Ectodermal cell (in vitro differentiated cells): Measurements from ENCODE around the gene SEMA4F.

Source experiments
- H3K27ac ChIP-seq: 2 replicates; pipeline ENCODE4 v1.7.0; 2013; ENCODE audit warnings: mild to moderate bottlenecking, low read depth, low read length; ENCODE audit not compliant: insufficient read depth, poor library complexity, severe bottlenecking
- H3K27me3 ChIP-seq: 2 replicates; pipeline ENCODE4 v1.7.0; 2013; ENCODE audit warnings: mild to moderate bottlenecking, low read length; ENCODE audit not compliant: insufficient read depth, control insufficient read depth, poor library complexity, severe bottlenecking
- H3K36me3 ChIP-seq: one replicate; pipeline ENCODE4 v1.7.0; 2013; ENCODE audit warnings: low read length; ENCODE audit not compliant: control insufficient read depth, insufficient read depth
- H3K4me1 ChIP-seq: one replicate; pipeline ENCODE4 v1.7.0; 2013; ENCODE audit warnings: low read length; ENCODE audit not compliant: control insufficient read depth, insufficient read depth
- H3K4me3 ChIP-seq: 2 replicates; pipeline ENCODE4 v1.7.0; 2013; ENCODE audit warnings: low read depth, low read length, control low read depth; ENCODE audit not compliant: insufficient read depth
- H3K9me3 ChIP-seq: 2 replicates; pipeline ENCODE4 v1.7.0; 2013; ENCODE audit warnings: mild to moderate bottlenecking, low read length, moderate library complexity; ENCODE audit not compliant: control insufficient read depth
- WGBS, 2 experiments: methylation state at CpG; one replicate each; pipeline ENCODE4 v1.1.7; 2013; ENCODE audit warnings: missing lambda C conversion rate in 2 of 2; 5-methylcytosine and 5-hydroxymethylcytosine counted together

The SEMA4F gene

DNA sequence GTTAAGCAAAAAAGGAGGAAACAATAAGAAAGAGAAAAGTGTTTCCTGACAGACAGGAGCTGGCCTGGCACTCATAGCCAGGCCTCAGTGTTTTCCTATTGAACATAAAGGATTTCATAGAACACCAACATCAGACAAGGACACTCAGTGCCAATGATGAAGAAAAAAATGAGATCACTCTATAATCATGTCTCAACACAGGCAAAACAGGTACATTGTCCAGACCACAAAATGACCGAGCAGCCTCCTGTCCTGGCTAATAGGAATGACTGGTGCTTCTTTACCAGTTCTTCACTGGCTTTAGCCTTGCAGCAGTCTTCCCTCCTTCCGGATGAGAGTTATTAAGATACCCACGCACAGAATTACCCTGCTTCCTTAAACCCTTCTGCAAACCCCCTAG is 35.6 kb downstream of the SEMA4F start:
- Histone ChIP-seq H3K27me3 (no peaks in the 10 kb centered on the region), H3K9me3 (no peaks in the 10 kb centered on the region), H3K36me3 (no peaks in the 10 kb centered on the region), H3K27ac (no peak overlapping the region), H3K4me3 (no peak overlapping the region), H3K4me1 (no peaks in the 10 kb centered on the region)
- 82 to 84% methylated on average over 3 of the region's 3 CpGs for WGBS, 2 experiments

DNA sequence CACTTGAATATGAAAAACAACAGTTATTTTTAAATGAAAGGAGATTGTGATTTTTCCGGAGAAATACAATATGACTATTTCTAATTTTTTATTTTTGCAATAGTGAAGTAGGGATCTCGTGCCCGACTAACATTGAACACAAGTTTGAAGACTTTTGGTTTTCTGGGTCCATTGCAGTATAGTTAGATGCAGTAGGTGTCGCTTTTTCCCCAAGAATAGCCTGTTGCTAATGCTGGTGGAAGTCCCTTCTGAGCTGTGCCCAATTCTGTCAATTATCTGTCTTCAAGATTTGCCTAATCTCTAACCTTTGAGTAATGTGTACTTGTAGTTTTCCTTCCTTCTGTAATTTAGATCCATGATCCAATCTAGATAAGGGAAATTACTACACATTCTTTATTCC is 36.5 kb downstream of the SEMA4F start:
- whole genome bisulfite sequencing, 2 experiments, result 37 to 41% methylated on average over 4 of the region's 4 CpGs
- H3K4me3 ChIP-seq, result no peak overlapping the region
- H3K36me3 ChIP-seq, result no peaks in the 10 kb centered on the region
- H3K4me1 ChIP-seq, result no peaks in the 10 kb centered on the region
- no peaks in the 10 kb centered on the region for H3K9me3 ChIP-seq
- no peak overlapping the region for H3K27ac ChIP-seq
- H3K27me3 ChIP-seq, result no peaks in the 10 kb centered on the region

DNA sequence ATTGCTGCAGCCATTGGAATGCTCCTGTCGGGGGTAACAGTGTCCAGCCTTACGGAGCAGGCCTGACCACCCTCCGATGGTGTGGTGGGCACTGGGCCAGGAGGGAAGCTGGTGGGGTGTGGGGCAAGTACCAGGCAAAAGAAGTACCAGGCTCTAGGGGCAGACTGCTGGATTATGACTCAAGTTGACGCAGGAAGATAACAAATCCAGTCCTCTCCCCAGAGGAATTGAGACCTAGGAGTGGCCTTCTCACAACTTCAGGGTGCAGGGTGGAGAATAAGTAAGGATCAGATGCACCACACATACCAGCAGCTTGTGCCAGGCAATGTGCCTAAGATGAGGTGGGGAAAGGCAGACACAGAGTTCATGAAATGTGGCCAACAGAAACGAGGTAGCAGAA is 37.9 kb downstream of the SEMA4F start:
- Histone ChIP-seq H3K36me3 (no peaks in the 10 kb centered on the region), H3K27me3 (no peaks in the 10 kb centered on the region)
- 93 to 94% methylated on average over 5 of the region's 5 CpGs for WGBS, 2 experiments

DNA sequence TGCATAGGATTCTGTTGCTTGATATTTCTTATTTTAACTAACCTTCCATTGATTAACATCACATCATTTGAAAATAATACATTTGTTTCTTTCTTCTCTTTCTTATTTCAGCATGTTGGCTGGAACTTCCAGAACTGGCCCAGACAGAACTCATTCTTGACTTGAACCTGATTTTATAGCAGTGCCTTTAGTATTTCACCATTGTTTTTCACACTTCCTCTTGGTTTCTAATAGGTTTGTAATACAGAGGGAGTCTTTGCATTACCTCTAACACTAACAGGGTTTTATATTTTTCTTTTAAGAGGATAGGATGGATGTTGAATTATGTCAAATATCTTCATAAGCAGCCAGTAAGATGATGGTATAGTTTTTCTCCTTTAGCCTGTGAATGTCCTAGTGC is 39.2 kb downstream of the SEMA4F start:
- Histone ChIP-seq H3K36me3 (no peaks in the 10 kb centered on the region), H3K4me1 (no peaks in the 10 kb centered on the region), H3K4me3 (no peak overlapping the region), H3K27me3 (no peaks in the 10 kb centered on the region), H3K27ac (no peak overlapping the region), H3K9me3 (no peaks in the 10 kb centered on the region)

More for the DNA sequence above, 37.9 kb downstream of the SEMA4F start:
- Histone ChIP-seq H3K4me1 (no peaks in the 10 kb centered on the region), H3K27ac (no peak overlapping the region), H3K9me3 (no peaks in the 10 kb centered on the region), H3K4me3 (no peak overlapping the region)

DNA sequence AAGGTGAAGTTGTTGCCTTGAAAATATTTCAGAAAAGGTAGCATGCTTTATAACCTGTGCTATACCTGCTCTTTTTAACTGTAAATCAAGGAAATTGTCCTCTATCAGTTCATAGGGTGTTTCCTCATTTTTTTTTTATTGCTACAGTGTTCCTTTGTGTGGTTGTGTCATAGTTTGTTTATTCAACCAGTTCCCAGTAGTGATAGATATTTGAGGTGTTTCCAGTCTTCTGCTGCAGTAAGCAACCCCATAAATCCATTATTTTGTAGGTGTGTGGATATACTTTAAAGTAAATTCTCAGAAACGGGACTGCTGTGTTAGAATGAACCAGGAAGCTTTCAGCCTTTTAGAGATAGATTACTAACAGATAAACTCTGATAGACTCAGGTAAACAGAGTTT is 39.6 kb downstream of the SEMA4F start:
- 94% methylated on average over 1 of the region's 1 CpG; no CpG with 5 or more reads in 1 of the 2 experiments for WGBS, 2 experiments
- Histone ChIP-seq H3K4me3 (no peak overlapping the region), H3K9me3 (no peaks in the 10 kb centered on the region), H3K27ac (no peak overlapping the region), H3K36me3 (no peaks in the 10 kb centered on the region), H3K4me1 (no peaks in the 10 kb centered on the region), H3K27me3 (no peaks in the 10 kb centered on the region)

DNA sequence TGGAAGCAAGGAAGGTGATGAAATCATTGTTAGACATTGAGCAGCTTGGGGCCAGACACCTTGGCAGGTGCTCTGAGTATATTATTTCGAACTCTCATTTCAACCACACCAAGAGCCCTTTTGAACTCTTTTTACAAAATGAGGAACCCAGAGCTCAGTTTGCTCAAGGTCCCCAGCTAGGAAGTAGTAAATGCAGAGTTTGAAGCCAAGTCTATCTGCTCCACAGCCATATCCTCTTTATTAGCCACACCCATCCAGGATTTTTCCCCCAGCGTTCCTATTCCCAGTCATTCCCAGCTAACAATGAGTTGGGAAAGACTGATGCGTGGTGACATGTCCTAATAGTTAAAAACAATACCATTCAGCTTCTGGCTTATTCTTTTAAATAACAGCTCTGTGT is 40.2 kb downstream of the SEMA4F start:
- Histone ChIP-seq H3K4me1 (no peaks in the 10 kb centered on the region), H3K36me3 (no peaks in the 10 kb centered on the region), H3K9me3 (no peaks in the 10 kb centered on the region), H3K27ac (no peak overlapping the region), H3K27me3 (no peaks in the 10 kb centered on the region), H3K4me3 (no peak overlapping the region)
- 83 to 84% methylated on average over 3 of the region's 3 CpGs for WGBS, 2 experiments

DNA sequence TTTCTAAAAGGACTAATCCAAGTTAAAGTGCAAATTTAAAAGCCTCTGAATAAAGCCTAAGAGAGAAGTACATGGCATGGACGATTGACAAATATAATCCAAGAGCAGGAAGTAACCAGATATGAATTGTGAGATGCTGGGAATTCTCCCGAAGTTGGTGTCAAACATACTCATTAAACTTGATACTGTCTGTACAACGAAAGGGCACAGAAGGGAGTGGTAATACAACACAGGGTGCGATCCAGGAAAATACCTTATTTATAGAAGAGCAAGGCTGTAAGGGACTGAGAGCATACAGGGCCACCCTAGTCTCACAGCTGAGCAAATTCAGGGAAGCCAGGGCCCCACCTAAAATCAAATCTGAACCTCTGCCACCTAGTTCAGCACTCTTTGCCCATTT is 41.6 kb downstream of the SEMA4F start:
- Histone ChIP-seq H3K9me3 (no peaks in the 10 kb centered on the region), H3K27ac (no peak overlapping the region), H3K27me3 (no peaks in the 10 kb centered on the region), H3K4me3 (no peak overlapping the region), H3K4me1 (no peaks in the 10 kb centered on the region), H3K36me3 (no peaks in the 10 kb centered on the region)
- WGBS, 2 experiments, result 90 to 93% methylated on average over 4 of the region's 4 CpGs

DNA sequence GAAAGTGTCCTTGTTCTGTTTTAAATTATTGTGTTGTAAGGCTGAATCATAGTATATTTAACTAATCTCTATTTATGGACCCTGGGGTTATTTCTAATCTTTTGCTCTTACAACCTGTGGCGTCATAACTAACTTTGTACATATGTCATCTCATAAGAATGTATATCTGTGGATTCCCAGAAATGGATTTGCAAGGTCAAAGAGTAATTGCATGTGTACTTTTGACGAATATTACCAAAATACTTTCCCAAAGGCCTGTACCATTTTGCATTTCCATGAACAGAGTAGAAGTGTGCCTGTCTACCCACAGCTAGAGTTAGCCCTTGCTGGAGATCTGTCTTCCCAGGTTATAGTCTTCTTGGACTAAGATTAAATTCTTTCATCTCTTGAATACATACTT is 42.8 kb downstream of the SEMA4F start:
- no peaks in the 10 kb centered on the region for H3K4me1 ChIP-seq
- H3K27me3 ChIP-seq, result no peaks in the 10 kb centered on the region
- no peak overlapping the region for H3K4me3 ChIP-seq
- H3K36me3 ChIP-seq, result no peaks in the 10 kb centered on the region
- no peak overlapping the region for H3K27ac ChIP-seq
- 93% methylated on average over 1 to 2 of the region's 2 CpGs for WGBS, 2 experiments
- H3K9me3 ChIP-seq, result no peaks in the 10 kb centered on the region

DNA sequence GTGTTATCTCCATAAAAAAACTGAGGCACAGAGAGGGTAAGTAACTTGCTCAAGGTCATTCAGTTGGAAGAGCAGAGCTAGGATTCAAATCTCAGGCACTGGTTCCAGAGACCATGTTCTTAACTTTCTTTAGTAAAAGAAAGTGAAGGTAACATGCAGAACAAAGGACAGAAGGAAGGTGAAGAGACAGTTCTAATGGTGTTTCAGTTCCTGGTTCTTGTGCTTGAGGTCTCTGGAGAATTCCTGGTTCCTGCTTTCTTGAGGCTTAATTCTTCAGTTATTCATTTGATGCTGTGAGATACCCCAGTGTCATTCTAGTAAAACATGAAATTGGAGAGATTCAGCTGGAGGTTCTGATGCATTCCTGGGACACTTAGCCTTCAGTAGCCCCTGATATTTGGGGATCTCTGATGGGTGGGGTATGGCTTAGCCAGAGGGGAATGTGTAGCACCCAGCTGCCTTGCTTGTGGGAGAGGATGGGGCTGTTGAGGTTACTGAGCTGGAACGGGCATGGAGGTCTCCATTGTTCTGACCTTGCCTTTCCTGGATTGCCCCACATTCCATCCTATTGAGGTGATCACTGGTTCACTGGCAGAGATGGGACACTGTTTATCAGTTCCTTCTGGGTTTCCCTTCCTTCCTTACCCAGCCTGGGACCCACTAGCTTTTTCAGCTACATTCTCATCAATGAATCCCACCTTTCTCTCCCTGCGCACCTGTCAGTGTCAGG is 46.8 kb downstream of the SEMA4F start:
- no peaks in the 10 kb centered on the region for H3K9me3 ChIP-seq
- H3K27me3 ChIP-seq, result no peaks in the 10 kb centered on the region
- 86 to 90% methylated on average over 2 of the region's 2 CpGs for WGBS, 2 experiments
- no peak overlapping the region for H3K4me3 ChIP-seq
- H3K4me1 ChIP-seq, result no peaks in the 10 kb centered on the region
- H3K27ac ChIP-seq, result no peak overlapping the region
- H3K36me3 ChIP-seq, result no peaks in the 10 kb centered on the region

DNA sequence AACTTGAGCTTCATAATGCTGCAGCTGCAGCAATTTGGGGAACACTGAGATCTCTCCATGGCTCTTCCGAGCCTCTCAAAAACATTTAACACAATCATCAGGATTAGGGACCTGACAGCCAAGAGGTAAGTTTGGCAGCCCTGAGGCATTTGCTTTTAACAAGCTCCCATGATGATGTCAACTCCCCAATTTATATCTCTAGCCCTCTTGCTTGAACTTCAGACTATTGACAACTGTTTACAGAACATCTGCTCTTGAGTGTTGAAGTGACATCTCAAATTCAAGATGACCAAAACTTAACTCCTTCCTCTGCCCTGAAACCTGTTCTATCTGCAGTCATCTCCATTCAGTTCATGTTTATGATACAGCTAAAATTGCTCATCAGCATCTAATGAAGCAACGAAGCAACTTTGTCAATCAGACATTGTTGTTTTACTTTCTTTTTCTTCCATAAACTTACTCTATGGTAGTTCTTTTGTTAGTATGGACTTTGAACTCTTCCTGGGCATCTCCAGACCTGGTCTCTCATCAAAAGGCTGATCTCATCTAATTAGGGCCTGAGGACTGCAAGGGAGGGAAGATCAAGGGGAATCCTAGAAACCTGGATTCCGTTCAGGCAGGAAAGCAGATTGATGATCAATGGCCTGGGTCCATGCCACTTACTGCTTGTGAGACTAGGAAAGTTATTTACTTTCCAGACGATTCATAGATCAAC is 48.1 kb downstream of the SEMA4F start:
- 94 to 96% methylated on average over 4 of the region's 4 CpGs for WGBS, 2 experiments
- no peaks in the 10 kb centered on the region for H3K9me3 ChIP-seq
- H3K4me1 ChIP-seq, result no peaks in the 10 kb centered on the region
- H3K27ac ChIP-seq, result no peak overlapping the region
- H3K4me3 ChIP-seq, result no peak overlapping the region
- no peaks in the 10 kb centered on the region for H3K27me3 ChIP-seq
- H3K36me3 ChIP-seq, result no peaks in the 10 kb centered on the region
